GM18909 (cell line): ENCODE data around the gene STT3B.
"Not testable (repeated sequence)": the region's sequence is repeated elsewhere in the genome, so short reads cannot be mapped to it uniquely, and the experiment has no call there.

Experiments used
- ATAC-seq: cut with Tn5 transposase; IDR thresholded peaks from one replicate; pipeline ENCODE4 v1.9.1; 2021; ENCODE audit warnings: mild to moderate bottlenecking; ENCODE audit not compliant: unreplicated experiment, poor library complexity

Gene STT3B

GRCh38 chr3:31532587-31533168 is at the start of gene STT3B:
TSS of gene STT3B (plus strand) at chr3:31532925. CDS start at chr3:31532999, 74 bp downstream.
- ATAC-seq, result peak; percentile 58

- no peak for ATAC-seq
These were observed 48.9 kb upstream of the STT3B start for GRCh38 chr3:31483776-31484175.

- no peak for ATAC-seq
These were observed 47.5 kb upstream of the STT3B start for GRCh38 chr3:31485196-31485595.

GRCh38 chr3:31486865-31487533 is 45.7 kb upstream of the STT3B start:
- ATAC-seq, result no peak

- no peak for ATAC-seq
These were observed 44.2 kb upstream of the STT3B start for GRCh38 chr3:31488475-31489017.

GRCh38 chr3:31490502-31490901 is 42.2 kb upstream of the STT3B start:
- no peak for ATAC-seq

- no peak for ATAC-seq
These were observed 41.1 kb upstream of the STT3B start for GRCh38 chr3:31491660-31492059.

- ATAC-seq, result no peak
These were observed 39.6 kb upstream of the STT3B start for GRCh38 chr3:31493149-31493548.

- no peak for ATAC-seq
These were observed 36.6 kb upstream of the STT3B start for GRCh38 chr3:31495971-31496665.

GRCh38 chr3:31498791-31499190 is 33.9 kb upstream of the STT3B start:
- no peak for ATAC-seq

- no peak for ATAC-seq
These were observed 33.4 kb upstream of the STT3B start for GRCh38 chr3:31499281-31499680.

GRCh38 chr3:31502803-31503221 is 29.9 kb upstream of the STT3B start:
- ATAC-seq, result no peak

GRCh38 chr3:31503456-31503855 is 29.3 kb upstream of the STT3B start:
- ATAC-seq, result no peak

GRCh38 chr3:31504230-31504629 is 28.5 kb upstream of the STT3B start:
- ATAC-seq, result no peak

GRCh38 chr3:31505371-31506048 is 27.2 kb upstream of the STT3B start:
- ATAC-seq, result no peak

GRCh38 chr3:31506515-31506914 is 26.2 kb upstream of the STT3B start:
- ATAC-seq, result not testable (repeated sequence)

GRCh38 chr3:31508452-31509146 is 24.1 kb upstream of the STT3B start:
- no peak for ATAC-seq

- no peak for ATAC-seq
These were observed 23.5 kb upstream of the STT3B start for GRCh38 chr3:31509147-31509728.

GRCh38 chr3:31514570-31514969 is 18.2 kb upstream of the STT3B start:
- no peak for ATAC-seq
